IMR-90 (cell line): ENCODE results near the gene PHOSPHO1.

Experiments
- CEBPB ChIP-seq: IDR thresholded peaks from 2 replicates; pipeline ENCODE4 v1.6.1; 2012; ENCODE audit warnings: low read depth, low read length, improper control_type of control experiment
- CHD1 ChIP-seq: IDR thresholded peaks from 2 replicates; pipeline ENCODE4 v1.6.1; 2012; ENCODE audit warnings: low read depth, low read length, improper control_type of control experiment
- FOS ChIP-seq: fragments of 150-350 bp; IDR thresholded peaks from 2 replicates; pipeline ENCODE4 v1.6.1; 2016; ENCODE audit warnings: low read depth, low read length
- MAZ ChIP-seq: IDR thresholded peaks from 2 replicates; pipeline ENCODE4 v1.6.1; 2012; ENCODE audit warnings: low read depth, mild to moderate bottlenecking, low read length, improper control_type of control experiment, moderate library complexity, borderline replicate concordance
- MXI1 ChIP-seq: IDR thresholded peaks from 2 replicates; pipeline ENCODE4 v1.6.1; 2012; ENCODE audit warnings: low read depth, mild to moderate bottlenecking, low read length, moderate library complexity, borderline replicate concordance
- NFE2L2 ChIP-seq: fragments of 150-350 bp; IDR thresholded peaks from 2 replicates; pipeline ENCODE4 v1.6.1; 2016; ENCODE audit warnings: low read depth, mild to moderate bottlenecking, low read length
- POLR2A ChIP-seq: IDR thresholded peaks from 2 replicates; pipeline ENCODE4 v1.6.1; 2012; ENCODE audit warnings: mild to moderate bottlenecking, low read depth, low read length
- RAD21 ChIP-seq: IDR thresholded peaks from 2 replicates; pipeline ENCODE4 v1.6.1; 2012; ENCODE audit warnings: low read length, improper control_type of control experiment
- RCOR1 ChIP-seq: IDR thresholded peaks from 2 replicates; pipeline ENCODE4 v1.6.1; 2012; ENCODE audit warnings: mild to moderate bottlenecking, low read length, improper control_type of control experiment; ENCODE audit not compliant: insufficient replicate concordance
- RFX5 ChIP-seq: IDR thresholded peaks from 2 replicates; pipeline ENCODE4 v1.8.0; 2012; ENCODE audit warnings: low read depth, mild to moderate bottlenecking, low read length, moderate library complexity
- SMC3 ChIP-seq: fragments of 150-350 bp; IDR thresholded peaks from 2 replicates; pipeline ENCODE4 v1.6.1; 2016; ENCODE audit warnings: low read depth, mild to moderate bottlenecking, antibody characterized with exemption, low read length, moderate library complexity
- TF ChIP-seq, protein P1 (sequence below): conservative IDR thresholded peaks from 2 replicates; pipeline ENCODE4 v1.5.1; 2012; ENCODE audit warnings: mild to moderate bottlenecking, low read depth, low read length, improper control_type of control experiment
- TF ChIP-seq, protein P2 (sequence below): fragments of 150-350 bp; IDR thresholded peaks from 2 replicates; pipeline ENCODE4 v1.6.1; 2017; ENCODE audit warnings: mild to moderate bottlenecking, antibody characterized with exemption, low read length, low read depth
- TF ChIP-seq, protein P3 (sequence below): fragments of 150-350 bp; IDR thresholded peaks from 2 replicates; pipeline ENCODE4 v1.6.1; 2016; ENCODE audit warnings: low read depth, mild to moderate bottlenecking, low read length, moderate library complexity, borderline replicate concordance

DNA sequence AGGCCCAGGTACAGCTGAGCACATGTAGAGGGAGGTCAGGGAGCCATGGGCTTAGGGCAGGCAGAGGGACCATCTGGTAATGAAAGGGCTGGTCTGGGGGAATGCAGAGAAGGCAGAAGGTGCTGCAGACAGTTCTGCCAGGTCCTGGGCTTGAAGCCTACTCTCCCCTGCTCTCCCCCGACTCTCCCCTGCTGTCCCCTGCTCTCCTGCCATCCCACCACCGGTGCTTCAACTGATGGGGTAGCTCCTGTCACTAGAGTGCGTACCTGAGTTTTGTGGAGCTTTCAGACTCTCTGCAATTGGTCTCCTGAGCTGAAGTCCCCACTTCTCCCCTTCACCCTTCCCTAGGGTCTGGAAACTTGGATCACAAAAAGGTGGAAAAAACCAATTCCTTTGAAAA is 37.3 kb upstream of the PHOSPHO1 start:
- no peak for TF ChIP-seq POLR2A
- no peak for TF ChIP-seq CEBPB
- TF ChIP-seq, protein P1, sequence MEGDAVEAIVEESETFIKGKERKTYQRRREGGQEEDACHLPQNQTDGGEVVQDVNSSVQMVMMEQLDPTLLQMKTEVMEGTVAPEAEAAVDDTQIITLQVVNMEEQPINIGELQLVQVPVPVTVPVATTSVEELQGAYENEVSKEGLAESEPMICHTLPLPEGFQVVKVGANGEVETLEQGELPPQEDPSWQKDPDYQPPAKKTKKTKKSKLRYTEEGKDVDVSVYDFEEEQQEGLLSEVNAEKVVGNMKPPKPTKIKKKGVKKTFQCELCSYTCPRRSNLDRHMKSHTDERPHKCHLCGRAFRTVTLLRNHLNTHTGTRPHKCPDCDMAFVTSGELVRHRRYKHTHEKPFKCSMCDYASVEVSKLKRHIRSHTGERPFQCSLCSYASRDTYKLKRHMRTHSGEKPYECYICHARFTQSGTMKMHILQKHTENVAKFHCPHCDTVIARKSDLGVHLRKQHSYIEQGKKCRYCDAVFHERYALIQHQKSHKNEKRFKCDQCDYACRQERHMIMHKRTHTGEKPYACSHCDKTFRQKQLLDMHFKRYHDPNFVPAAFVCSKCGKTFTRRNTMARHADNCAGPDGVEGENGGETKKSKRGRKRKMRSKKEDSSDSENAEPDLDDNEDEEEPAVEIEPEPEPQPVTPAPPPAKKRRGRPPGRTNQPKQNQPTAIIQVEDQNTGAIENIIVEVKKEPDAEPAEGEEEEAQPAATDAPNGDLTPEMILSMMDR: no peak
- no peak for TF ChIP-seq RCOR1
- TF ChIP-seq MAZ: no peak
- TF ChIP-seq SMC3: no peak
- TF ChIP-seq RAD21: no peak
- TF ChIP-seq FOS: no peak
- TF ChIP-seq, protein P2, sequence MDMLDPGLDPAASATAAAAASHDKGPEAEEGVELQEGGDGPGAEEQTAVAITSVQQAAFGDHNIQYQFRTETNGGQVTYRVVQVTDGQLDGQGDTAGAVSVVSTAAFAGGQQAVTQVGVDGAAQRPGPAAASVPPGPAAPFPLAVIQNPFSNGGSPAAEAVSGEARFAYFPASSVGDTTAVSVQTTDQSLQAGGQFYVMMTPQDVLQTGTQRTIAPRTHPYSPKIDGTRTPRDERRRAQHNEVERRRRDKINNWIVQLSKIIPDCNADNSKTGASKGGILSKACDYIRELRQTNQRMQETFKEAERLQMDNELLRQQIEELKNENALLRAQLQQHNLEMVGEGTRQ: no peak
- no peak for TF ChIP-seq MXI1
- no peak for TF ChIP-seq CHD1
- no peak for TF ChIP-seq NFE2L2
- no peak for TF ChIP-seq RFX5
- TF ChIP-seq, protein P3, sequence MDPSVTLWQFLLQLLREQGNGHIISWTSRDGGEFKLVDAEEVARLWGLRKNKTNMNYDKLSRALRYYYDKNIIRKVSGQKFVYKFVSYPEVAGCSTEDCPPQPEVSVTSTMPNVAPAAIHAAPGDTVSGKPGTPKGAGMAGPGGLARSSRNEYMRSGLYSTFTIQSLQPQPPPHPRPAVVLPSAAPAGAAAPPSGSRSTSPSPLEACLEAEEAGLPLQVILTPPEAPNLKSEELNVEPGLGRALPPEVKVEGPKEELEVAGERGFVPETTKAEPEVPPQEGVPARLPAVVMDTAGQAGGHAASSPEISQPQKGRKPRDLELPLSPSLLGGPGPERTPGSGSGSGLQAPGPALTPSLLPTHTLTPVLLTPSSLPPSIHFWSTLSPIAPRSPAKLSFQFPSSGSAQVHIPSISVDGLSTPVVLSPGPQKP: no peak
